SKM-1 (cell line): ENCODE results near the gene ADORA2A.
"Not testable (repeated sequence)": the region's sequence is repeated elsewhere in the genome, so short reads cannot be mapped to it uniquely, and the experiment has no call there.

Experiments
- DNase-seq: peaks from one replicate; lab custom pipeline; 2025; ENCODE audit not compliant: unreplicated experiment; lab: John Stamatoyannopoulos, UW

Gene ADORA2A

DNA sequence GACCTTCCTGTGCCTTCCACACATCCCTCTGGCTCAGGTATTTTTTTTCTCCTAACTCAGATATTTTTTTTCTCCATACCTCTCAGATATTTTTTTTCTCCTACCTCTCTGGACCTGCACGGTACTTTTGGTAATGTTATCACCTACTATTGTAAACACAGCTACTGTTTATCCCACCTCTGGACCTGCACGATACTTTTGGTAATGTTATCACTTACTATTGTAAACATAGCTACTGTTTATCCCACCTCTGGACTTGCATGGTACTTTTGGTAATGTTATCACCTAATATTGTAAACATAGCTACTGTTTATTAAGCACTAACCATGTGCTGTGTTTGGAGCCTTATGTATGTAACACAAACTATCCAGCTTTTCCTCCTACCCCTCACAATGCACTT is 55.6 kb downstream of the ADORA2A start:
- no peak for DNase-seq

DNA sequence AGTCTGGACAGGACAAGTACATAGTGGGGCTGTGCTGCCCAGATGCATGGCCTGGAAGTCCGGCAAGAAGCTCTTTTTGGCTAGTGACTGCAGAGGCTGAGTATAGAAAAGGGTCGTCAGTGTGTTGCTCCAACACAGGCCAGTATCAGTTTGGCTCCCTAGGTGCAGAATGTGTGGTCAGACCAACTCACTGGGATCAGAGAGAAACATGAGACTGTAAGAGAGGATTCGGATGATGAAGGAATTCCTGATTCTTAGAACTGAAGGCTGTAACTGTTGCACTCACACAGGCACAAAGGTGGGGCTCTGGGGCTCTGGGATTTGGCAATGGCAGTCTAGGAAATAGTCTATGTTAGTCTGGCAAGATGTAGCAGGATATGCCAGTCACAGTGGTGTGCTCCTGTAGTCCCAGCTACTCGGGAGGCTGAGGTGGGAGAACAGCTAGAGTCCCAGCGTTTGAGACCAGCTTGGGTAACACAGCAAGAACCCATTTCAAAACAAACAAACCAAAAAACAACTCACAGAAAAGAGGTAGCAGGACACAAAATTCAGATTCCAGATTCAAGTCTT is 56.7 kb downstream of the ADORA2A start:
- DNase-seq: no peak

DNA sequence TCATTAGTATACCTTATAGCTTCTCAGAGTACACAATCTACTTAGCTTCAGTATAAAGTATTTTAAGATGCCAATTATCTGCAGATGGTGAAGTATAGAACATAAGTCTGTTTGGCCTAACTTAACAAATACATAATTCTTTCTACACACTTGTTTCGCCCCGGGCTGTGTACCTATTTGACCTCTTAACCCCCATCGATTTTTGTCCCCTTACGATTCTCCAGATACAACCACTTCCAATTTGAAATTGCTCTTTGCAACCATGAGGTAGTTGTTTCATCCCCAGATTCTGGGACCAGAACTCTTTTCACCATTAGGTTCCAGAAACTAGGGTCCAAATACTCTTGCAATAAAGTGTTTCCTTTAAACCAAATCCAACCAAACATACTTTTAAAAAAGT is 57.8 kb downstream of the ADORA2A start:
- DNase-seq: no peak

DNA sequence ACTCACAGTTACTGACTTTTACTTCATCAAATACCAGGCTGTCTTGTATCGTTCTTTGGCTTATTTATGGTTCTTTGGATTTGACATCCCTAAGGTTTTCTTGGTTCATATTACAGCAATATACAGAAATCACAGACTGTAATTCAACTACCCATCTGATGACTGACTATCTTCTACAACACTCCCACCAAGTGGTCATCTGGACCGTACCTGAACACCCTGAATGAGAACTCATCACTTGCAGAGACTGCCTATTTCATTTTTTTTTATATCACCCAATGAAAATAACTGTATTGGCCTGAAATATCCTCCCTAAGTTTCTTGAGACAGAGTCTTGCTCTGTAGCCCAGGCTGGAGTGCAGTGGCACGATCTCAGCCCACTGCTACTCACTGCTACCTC is 58.2 kb downstream of the ADORA2A start:
- DNase-seq: no peak

DNA sequence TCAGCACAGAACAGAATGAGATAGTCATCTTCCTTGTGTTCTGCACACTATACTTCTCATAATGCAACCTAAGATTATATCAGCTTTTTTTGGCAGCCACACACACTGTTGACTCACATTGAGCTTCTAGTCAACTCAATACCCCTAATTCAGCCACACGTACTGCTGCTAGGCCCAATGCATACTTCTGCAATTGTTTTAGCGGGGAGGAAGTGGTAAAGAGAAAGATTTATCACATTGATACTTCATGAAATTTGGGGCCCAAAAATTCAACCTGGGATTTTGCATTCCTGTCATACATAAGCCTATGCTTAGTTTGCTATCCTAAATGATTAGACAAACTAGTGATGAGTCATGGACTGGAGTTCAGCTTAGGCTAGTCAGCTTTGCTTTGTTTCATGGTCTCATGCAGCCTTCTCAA is 59.1 kb downstream of the ADORA2A start:
- DNase-seq: no peak

DNA sequence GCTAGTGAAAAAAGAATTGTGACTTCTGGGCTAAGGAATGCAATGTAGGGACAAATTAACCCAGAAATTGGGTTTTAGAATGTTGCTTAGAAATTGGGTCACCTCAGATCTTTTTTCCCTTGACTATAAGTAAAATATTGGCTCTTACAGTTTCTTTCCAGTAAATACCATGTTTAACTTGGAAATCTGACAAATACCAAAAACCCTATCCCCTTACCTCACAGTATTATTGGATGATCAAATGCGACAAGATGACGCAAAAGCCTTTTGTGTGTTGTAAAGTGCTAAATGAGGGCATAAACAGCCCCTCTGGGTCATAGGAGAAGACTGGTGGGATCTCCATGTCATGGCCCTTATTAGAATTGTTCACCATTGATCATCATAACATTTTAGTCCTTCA is 61.6 kb downstream of the ADORA2A start:
- DNase-seq: no peak

DNA sequence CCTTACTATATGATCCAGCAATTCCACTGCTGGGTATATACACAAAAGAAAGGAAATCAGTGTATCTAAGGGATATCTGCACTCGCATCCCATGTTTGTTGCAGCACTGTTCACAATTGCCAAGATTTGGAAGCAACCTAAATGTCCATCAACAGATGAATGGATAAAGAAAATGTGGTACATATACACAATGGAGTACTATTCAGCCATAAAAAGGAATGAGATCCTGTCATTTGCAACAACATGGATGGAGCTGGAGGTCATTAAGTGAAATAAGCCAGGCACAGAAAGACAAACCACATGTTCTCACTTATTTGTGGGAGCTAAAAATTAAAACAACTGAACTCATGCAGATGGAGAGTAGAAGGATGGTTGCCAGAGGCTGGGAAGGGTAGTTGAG is 62.0 kb downstream of the ADORA2A start:
- not testable (repeated sequence) for DNase-seq
